Measurements from ENCODE around the gene PTGIR.

PTGIR gene

DNA sequence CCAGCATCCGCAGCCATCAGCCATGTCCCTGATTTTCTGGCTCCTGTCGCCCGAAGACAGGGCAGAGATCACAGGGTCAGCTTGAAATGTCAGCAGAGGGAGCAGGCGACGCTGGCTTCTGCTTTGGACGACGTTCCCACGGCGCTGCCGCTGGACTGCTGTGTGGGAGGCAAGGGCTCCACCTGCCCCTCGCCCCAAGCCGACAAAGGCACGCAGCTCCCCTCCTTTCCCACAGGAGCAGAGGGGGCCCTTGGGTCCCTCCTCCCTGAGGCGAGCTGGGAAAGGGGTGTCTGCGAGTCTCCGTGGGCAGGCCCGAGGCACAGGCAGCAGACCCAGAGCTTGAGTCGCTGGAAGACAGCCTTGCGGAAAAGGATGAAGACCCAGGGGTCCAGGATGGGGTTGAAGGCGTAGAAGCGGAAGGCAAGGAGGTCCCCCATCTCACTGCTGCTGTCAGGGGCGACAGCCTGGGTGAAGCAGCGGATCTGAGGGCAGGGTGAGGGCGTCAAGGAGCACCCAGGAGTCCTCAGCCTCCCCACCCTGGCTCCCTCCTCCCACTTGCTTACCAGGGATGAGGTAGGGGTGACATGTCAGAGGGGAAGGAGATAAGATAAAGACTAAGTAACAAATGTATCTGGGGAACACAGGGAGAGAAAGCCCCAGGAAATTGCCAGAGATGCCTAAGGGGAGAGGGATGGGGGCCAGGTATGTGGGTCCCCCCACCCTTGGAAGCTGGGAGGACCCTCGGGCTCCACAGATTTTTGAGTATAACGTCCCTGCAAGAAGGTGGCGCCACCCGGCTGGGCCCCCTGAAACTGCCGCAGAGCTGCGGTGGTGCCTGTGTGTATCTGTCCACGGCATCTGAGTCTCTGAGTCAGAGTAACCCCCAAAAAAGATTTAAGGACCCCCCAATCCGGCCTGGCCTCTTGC is 3.4 kb downstream of the PTGIR start:
- no peak overlapping the region for H3K27ac ChIP-seq (ENCODE audit: low read length)
- H3K9ac ChIP-seq (ENCODE audit: low read length): no peak overlapping the region
- H3K4me3 ChIP-seq (ENCODE audit: low read length): no peak overlapping the region

GRCh38 chr19:46620716-46621115 is 4.2 kb downstream of the PTGIR start:
- H3K9ac ChIP-seq (ENCODE audit: low read length): no peak overlapping the region
- no peaks in the 10 kb centered on the region for H3K27me3 ChIP-seq (ENCODE audit: control insufficient read depth, insufficient read depth, low read length)
- H3K9me3 ChIP-seq (ENCODE audit: control insufficient read depth, low read depth, low read length): no peaks in the 10 kb centered on the region
- H3K27ac ChIP-seq (ENCODE audit: low read length): no peak overlapping the region
- no peaks in the 10 kb centered on the region for H3K36me3 ChIP-seq (ENCODE audit: control insufficient read depth, low read depth, low read length)
- no peak overlapping the region for H3K4me3 ChIP-seq (ENCODE audit: low read length)
- H3K4me1 ChIP-seq (ENCODE audit: control insufficient read depth, low read depth, low read length): no peaks in the 10 kb centered on the region

More for the DNA sequence above, 3.4 kb downstream of the PTGIR start:
- Histone ChIP-seq H3K27me3 (ENCODE audit: control insufficient read depth, insufficient read depth, low read length) (no peaks in the 10 kb centered on the region), H3K4me1 (ENCODE audit: control insufficient read depth, low read depth, low read length) (no peaks in the 10 kb centered on the region), H3K36me3 (ENCODE audit: control insufficient read depth, low read depth, low read length) (no peaks in the 10 kb centered on the region), H3K9me3 (ENCODE audit: control insufficient read depth, low read depth, low read length) (no peaks in the 10 kb centered on the region)

GRCh38 chr19:46620267-46620666 is 4.6 kb downstream of the PTGIR start:
- Histone ChIP-seq H3K4me3 (ENCODE audit: low read length) (no peak overlapping the region), H3K4me1 (ENCODE audit: control insufficient read depth, low read depth, low read length) (no peaks in the 10 kb centered on the region), H3K9me3 (ENCODE audit: control insufficient read depth, low read depth, low read length) (no peaks in the 10 kb centered on the region), H3K27ac (ENCODE audit: low read length) (no peak overlapping the region), H3K36me3 (ENCODE audit: control insufficient read depth, low read depth, low read length) (no peaks in the 10 kb centered on the region), H3K27me3 (ENCODE audit: control insufficient read depth, insufficient read depth, low read length) (no peaks in the 10 kb centered on the region), H3K9ac (ENCODE audit: low read length) (no peak overlapping the region)

DNA sequence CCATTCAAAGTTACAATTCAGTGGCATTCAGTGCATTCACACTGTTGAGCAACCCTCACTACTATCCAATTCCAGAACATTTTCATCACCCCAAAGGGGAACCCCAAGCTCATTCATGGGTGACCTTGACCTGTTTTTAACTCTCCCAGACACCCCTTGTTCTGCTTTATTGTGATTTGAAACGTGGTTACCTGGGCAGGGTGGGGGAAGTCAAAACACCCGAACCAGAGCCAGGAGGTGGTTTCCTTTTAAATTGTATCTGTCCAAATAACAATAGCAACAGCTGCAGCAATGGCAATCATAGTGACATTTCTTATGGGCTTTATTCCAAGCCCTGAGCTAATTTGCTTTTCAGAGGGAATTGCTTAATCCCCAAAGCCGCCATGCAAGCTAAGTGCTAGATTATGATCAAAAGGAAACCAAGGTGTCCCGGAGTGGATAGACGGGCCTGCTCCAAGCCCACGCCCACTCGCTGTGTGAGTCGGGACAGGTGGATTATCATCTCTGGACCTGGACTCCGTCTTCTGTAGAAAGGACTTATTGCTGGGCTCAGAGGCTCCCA is 6.1 kb downstream of the PTGIR start:
- Histone ChIP-seq H3K9ac (ENCODE audit: low read length) (no peak overlapping the region), H3K27ac (ENCODE audit: low read length) (no peak overlapping the region)

GRCh38 chr19:46617601-46618000 is 7.3 kb downstream of the PTGIR start:
- Histone ChIP-seq H3K9me3 (ENCODE audit: control insufficient read depth, low read depth, low read length) (no peaks in the 10 kb centered on the region), H3K4me1 (ENCODE audit: control insufficient read depth, low read depth, low read length) (no peaks in the 10 kb centered on the region), H3K27me3 (ENCODE audit: control insufficient read depth, insufficient read depth, low read length) (no peaks in the 10 kb centered on the region), H3K27ac (ENCODE audit: low read length) (no peak overlapping the region), H3K4me3 (ENCODE audit: low read length) (no peak overlapping the region), H3K9ac (ENCODE audit: low read length) (no peak overlapping the region), H3K36me3 (ENCODE audit: control insufficient read depth, low read depth, low read length) (no peaks in the 10 kb centered on the region)

More for the DNA sequence above, 6.1 kb downstream of the PTGIR start:
- H3K4me3 ChIP-seq (ENCODE audit: low read length): no peak overlapping the region
- H3K4me1 ChIP-seq (ENCODE audit: control insufficient read depth, low read depth, low read length): no peaks in the 10 kb centered on the region
- H3K36me3 ChIP-seq (ENCODE audit: control insufficient read depth, low read depth, low read length): no peaks in the 10 kb centered on the region
- H3K27me3 ChIP-seq (ENCODE audit: control insufficient read depth, insufficient read depth, low read length): no peaks in the 10 kb centered on the region
- no peaks in the 10 kb centered on the region for H3K9me3 ChIP-seq (ENCODE audit: control insufficient read depth, low read depth, low read length)

DNA sequence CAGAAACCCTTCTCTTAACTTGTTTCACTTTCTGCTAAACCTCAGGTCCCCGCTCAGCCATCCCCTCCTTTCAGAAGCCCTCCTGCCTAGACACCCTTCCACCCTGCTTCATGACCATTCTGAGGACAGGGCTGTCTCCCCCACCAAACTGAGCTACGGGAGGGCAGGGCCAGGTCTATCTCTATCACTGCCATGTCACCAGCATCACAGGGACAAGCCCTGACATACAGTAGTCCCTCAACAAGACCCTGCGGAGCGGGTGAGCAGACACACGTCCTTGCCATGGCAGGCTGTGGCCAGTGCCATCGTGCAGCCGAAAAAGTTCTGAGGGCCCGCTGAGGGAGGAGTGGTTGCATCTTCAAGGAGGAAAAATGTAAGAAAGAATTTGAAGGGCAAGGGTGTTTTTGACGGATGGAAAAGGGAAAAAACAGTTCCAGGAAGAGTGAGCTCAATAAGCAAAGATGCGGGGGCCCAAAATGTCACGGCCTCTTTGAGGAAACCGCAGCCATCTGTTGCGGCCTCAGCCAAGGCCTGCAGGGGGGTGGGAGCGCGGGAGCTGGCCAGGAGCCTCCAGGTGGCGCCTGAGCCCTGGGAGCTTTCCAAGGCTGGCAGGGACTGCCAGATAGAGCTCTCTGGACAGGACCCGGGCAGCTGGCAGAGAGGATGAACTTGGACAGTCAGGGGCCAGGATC is 8.1 kb downstream of the PTGIR start:
- H3K9ac ChIP-seq (ENCODE audit: low read length): no peak overlapping the region

GRCh38 chr19:46615966-46616365 is 8.9 kb downstream of the PTGIR start:
- Histone ChIP-seq H3K4me1 (ENCODE audit: control insufficient read depth, low read depth, low read length) (no peaks in the 10 kb centered on the region), H3K4me3 (ENCODE audit: low read length) (no peak overlapping the region), H3K27ac (ENCODE audit: low read length) (no peak overlapping the region)

More for the DNA sequence above, 8.1 kb downstream of the PTGIR start:
- Histone ChIP-seq H3K4me3 (ENCODE audit: low read length) (no peak overlapping the region), H3K9me3 (ENCODE audit: control insufficient read depth, low read depth, low read length) (no peaks in the 10 kb centered on the region), H3K4me1 (ENCODE audit: control insufficient read depth, low read depth, low read length) (no peaks in the 10 kb centered on the region), H3K27me3 (ENCODE audit: control insufficient read depth, insufficient read depth, low read length) (no peaks in the 10 kb centered on the region), H3K27ac (ENCODE audit: low read length) (no peak overlapping the region), H3K36me3 (ENCODE audit: control insufficient read depth, low read depth, low read length) (no peaks in the 10 kb centered on the region)

DNA sequence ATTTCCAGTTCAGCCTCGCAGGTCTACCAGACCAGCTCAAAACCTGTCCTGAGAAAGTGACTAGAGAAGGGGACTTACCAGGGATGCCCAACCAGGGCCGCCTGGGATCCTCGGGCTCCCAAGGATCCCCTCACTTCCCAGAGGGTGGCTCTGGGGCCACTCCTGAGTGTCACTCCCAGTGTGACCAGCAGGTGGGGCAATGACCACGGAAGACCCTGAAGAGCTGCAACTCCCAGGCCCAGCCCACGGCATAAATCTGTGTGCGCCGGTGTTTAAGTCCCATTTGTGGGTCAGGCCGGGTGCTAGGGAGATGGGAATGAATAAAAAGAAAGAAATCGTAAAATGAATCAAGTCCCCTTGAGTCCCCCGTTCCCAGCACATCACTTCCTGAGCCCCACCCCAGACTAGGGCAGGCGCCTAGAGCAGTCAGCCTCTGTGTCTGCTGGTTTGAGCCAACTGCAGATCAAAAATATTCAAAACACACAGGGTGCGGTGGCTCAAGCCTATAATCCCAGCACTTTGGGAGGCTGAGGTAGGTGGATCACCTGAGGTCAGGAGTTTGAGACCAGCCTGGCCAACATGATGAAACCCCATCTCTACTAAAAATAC is 10.7 kb downstream of the PTGIR start:
- no peak overlapping the region for H3K27ac ChIP-seq (ENCODE audit: low read length)

More at GRCh38 chr19:46615966-46616365, 8.9 kb downstream of the PTGIR start:
- no peak overlapping the region for H3K9ac ChIP-seq (ENCODE audit: low read length)
- no peaks in the 10 kb centered on the region for H3K9me3 ChIP-seq (ENCODE audit: control insufficient read depth, low read depth, low read length)
- H3K27me3 ChIP-seq (ENCODE audit: control insufficient read depth, insufficient read depth, low read length): no peaks in the 10 kb centered on the region
- H3K36me3 ChIP-seq (ENCODE audit: control insufficient read depth, low read depth, low read length): no peaks in the 10 kb centered on the region

DNA sequence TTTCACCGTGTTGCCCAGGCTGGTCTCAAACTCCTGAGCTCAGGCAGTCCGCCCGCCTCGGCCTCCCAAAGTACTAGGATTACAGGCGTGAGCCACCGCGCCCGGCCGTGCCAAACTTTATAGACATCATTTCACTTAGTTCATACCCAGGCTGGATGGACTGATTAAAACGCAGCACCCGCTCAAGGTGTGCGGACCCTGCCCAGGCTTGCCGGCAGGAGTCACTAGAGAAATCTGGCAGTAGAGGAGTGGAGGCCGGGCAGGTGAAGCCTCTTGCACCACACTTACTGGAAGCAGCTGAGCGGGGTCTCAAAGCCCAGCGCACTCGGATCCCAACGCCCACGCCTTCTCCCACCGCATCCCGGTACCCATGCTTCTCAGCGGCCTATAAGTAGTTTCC is 11.4 kb downstream of the PTGIR start:
- no peak overlapping the region for H3K27ac ChIP-seq (ENCODE audit: low read length)
- no peaks in the 10 kb centered on the region for H3K9me3 ChIP-seq (ENCODE audit: control insufficient read depth, low read depth, low read length)
- H3K36me3 ChIP-seq (ENCODE audit: control insufficient read depth, low read depth, low read length): peaks cover 15% of the 10 kb centered on the region
- H3K27me3 ChIP-seq (ENCODE audit: control insufficient read depth, insufficient read depth, low read length): no peaks in the 10 kb centered on the region
- H3K9ac ChIP-seq (ENCODE audit: low read length): no peak overlapping the region
- H3K4me3 ChIP-seq (ENCODE audit: low read length): no peak overlapping the region
- no peaks in the 10 kb centered on the region for H3K4me1 ChIP-seq (ENCODE audit: control insufficient read depth, low read depth, low read length)

More for the DNA sequence above, 10.7 kb downstream of the PTGIR start:
- Histone ChIP-seq H3K4me3 (ENCODE audit: low read length) (no peak overlapping the region), H3K9ac (ENCODE audit: low read length) (no peak overlapping the region), H3K9me3 (ENCODE audit: control insufficient read depth, low read depth, low read length) (no peaks in the 10 kb centered on the region), H3K36me3 (ENCODE audit: control insufficient read depth, low read depth, low read length) (peaks cover 8% of the 10 kb centered on the region), H3K27me3 (ENCODE audit: control insufficient read depth, insufficient read depth, low read length) (no peaks in the 10 kb centered on the region), H3K4me1 (ENCODE audit: control insufficient read depth, low read depth, low read length) (no peaks in the 10 kb centered on the region)

DNA sequence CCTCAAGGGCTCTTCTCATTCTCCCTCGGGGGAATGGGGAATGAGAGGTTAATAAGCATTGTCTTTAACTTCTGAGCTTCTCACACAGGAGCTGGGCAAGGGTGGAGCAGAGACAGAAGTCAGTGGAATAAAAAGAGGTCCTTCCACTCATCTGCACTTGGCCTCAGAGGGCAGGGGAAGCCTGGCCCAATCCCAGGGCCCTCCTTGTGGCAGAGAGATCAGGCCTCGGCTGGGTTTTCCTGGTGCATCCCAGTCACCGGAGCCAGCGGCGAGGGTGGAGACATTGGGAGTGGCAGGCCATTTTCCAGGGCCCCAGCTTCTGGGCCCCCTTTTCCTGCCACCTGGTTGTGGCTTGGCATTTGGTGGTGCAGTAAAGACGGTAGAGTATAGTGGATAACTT is 13.1 kb downstream of the PTGIR start:
- peaks cover 28% of the 10 kb centered on the region for H3K36me3 ChIP-seq (ENCODE audit: control insufficient read depth, low read depth, low read length)
- no peaks in the 10 kb centered on the region for H3K9me3 ChIP-seq (ENCODE audit: control insufficient read depth, low read depth, low read length)
- no peak overlapping the region for H3K9ac ChIP-seq (ENCODE audit: low read length)
- no peaks in the 10 kb centered on the region for H3K4me1 ChIP-seq (ENCODE audit: control insufficient read depth, low read depth, low read length)
- H3K27me3 ChIP-seq (ENCODE audit: control insufficient read depth, insufficient read depth, low read length): no peaks in the 10 kb centered on the region
- H3K27ac ChIP-seq (ENCODE audit: low read length): no peak overlapping the region
- H3K4me3 ChIP-seq (ENCODE audit: low read length): no peak overlapping the region

All from iPS-18a (cell line).